Lung (tissue), 12 donors: ENCODE data around the gene PPHLN1. TPM values are rescaled to one million over a fixed set of nuclear protein-coding genes. Genes with fewer than 3 reads are reported as not detected.

Experiments used
- ATAC-seq: fragments of 200-7000 bp; cut with Tn5 transposase; one replicate; pipeline ENCODE4 v1.9.1; 2020; ENCODE audit warnings: moderate number of reproducible peaks; ENCODE audit not compliant: insufficient read depth, low FRiP score
- DNase-seq, 3 donors: peaks; one replicate each; pipeline ENCODE4 v3.0.0-alpha.2; 2013 to 2017
- H3K27ac ChIP-seq, 2 donors: one replicate each; pipeline ENCODE4 v1.5.1; 2013; ENCODE audit warnings: mild to moderate bottlenecking in 2 of 2, moderate library complexity in 2 of 2, control low read depth in 1 of 2, inconsistent platforms in 1 of 2, low read depth in 1 of 2, low read length in 1 of 2
- H3K27me3 ChIP-seq, 3 donors: one replicate each; pipeline ENCODE4 v1.5.1; 2013; ENCODE audit warnings: low read length in 2 of 3; ENCODE audit not compliant: control insufficient read depth in 3 of 3, insufficient read depth in 3 of 3
- H3K36me3 ChIP-seq, 4 donors: one replicate each; pipeline ENCODE4 v1.5.1; 2013; ENCODE audit warnings: low read length in 4 of 4, mild to moderate bottlenecking in 1 of 4, moderate library complexity in 1 of 4; ENCODE audit not compliant: control insufficient read depth in 4 of 4, insufficient read depth in 4 of 4
- H3K4me1 ChIP-seq, 5 donors: one replicate each; pipeline ENCODE4 v1.5.1; 2013; ENCODE audit warnings: low read length in 5 of 5, mild to moderate bottlenecking in 2 of 5, moderate library complexity in 1 of 5; ENCODE audit not compliant: control insufficient read depth in 5 of 5, insufficient read depth in 5 of 5
- H3K4me3 ChIP-seq: one replicate; pipeline ENCODE4 v1.5.1; 2013; ENCODE audit warnings: mild to moderate bottlenecking, control low read depth, moderate library complexity
- H3K9ac ChIP-seq, 2 donors: one replicate each; pipeline ENCODE4 v1.5.1; 2013; ENCODE audit warnings: low read length in 2 of 2, control low read depth in 1 of 2; ENCODE audit not compliant: insufficient read depth in 1 of 2
- H3K9me3 ChIP-seq, 4 donors: one replicate each; pipeline ENCODE4 v1.5.1; 2013; ENCODE audit warnings: low read length in 3 of 4, mild to moderate bottlenecking in 1 of 4, moderate library complexity in 1 of 4; ENCODE audit not compliant: control insufficient read depth in 4 of 4, insufficient read depth in 3 of 4
- WGBS, 2 donors: extraction: QIAGEN DNeasy Blood & Tissue Kit; methylation state at CpG; one replicate each; pipeline ENCODE4 v1.1.7; 2013; 5-methylcytosine and 5-hydroxymethylcytosine counted together
- polyA plus RNA-seq, 2 donors: library from polyadenylated mRNA; stranded (reverse); fragments of 200-250 nt; gene quantifications; one replicate each; pipeline ENCODE4 v1.2.1, GENCODE V29; 2013
- total RNA-seq, 2 donors: library from RNA; depleted of rRNA in 1 of 2; stranded (reverse); fragments of >200 nt in 1 of 2; gene quantifications; one replicate each; pipeline ENCODE4 v1.2.1, GENCODE V29; 2014 to 2021
- TF ChIP-seq, protein P1 (sequence below): IDR thresholded peaks from 2 replicates; pipeline ENCODE4 v1.5.1; 2012; ENCODE audit warnings: mild to moderate bottlenecking; ENCODE audit errors: control extremely low read depth, extremely low read depth
- donor health status: control.
- donor health status: control.
- donor health status: Bipolar disorder and iron deficiency.
- donor health status: healthy.
- donor health status: DM: yes; HTN: yes; CAD: no.

Gene PPHLN1
- total and polyA plus RNA-seq, 4 donors = 26.5 to 72.5 (median 34.3) TPM

DNA sequence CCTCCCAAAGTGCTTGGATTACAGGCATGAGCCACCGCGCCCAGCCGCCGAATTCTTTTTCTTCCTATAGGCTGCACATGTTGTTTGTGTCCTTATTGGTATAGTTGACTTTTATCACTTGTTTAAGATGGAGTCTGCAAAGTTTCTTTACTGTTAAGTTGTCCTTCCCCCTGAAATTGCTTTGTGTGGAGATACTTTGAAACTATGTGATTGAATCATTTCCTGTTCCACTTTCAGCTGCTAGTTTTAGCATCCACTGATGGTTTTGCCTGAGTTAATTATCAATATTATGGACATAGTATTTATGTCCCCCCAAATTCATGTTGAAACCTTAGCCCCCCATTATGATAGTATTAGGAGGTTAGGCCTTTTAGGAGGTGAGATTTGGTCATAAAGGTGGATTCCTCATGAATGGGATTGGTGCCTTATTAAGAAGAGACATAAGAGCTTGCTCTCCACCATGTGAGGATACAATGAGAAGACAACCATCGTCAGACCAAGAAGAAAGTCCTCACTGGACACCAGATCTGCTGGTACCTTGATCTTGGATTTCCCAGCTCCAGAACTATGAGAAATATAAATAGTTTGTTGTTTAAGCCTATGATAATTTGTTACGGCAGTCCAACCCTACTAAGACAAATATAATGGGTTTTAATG lies 34.9 kb downstream of the PPHLN1 start:
- no peak overlapping the region for H3K4me3 ChIP-seq
- H3K27me3 ChIP-seq = no peaks in the 10 kb centered on the region
- ATAC-seq = no peak
- 91 to 100% methylated on average over 6 of the region's 6 CpGs for WGBS, 2 donors
- DNase-seq = no peak
- TF ChIP-seq, protein P1, sequence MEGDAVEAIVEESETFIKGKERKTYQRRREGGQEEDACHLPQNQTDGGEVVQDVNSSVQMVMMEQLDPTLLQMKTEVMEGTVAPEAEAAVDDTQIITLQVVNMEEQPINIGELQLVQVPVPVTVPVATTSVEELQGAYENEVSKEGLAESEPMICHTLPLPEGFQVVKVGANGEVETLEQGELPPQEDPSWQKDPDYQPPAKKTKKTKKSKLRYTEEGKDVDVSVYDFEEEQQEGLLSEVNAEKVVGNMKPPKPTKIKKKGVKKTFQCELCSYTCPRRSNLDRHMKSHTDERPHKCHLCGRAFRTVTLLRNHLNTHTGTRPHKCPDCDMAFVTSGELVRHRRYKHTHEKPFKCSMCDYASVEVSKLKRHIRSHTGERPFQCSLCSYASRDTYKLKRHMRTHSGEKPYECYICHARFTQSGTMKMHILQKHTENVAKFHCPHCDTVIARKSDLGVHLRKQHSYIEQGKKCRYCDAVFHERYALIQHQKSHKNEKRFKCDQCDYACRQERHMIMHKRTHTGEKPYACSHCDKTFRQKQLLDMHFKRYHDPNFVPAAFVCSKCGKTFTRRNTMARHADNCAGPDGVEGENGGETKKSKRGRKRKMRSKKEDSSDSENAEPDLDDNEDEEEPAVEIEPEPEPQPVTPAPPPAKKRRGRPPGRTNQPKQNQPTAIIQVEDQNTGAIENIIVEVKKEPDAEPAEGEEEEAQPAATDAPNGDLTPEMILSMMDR = no peak
- H3K4me1 ChIP-seq = peaks cover 0 to 10% (median 0%) of the 10 kb centered on the region in 5 donors
- H3K9me3 ChIP-seq = no peaks in the 10 kb centered on the region
- no peak overlapping the region for H3K9ac ChIP-seq
- H3K36me3 ChIP-seq = peaks cover 2 to 5% (median 3%) of the 10 kb centered on the region in 4 donors
- H3K27ac ChIP-seq = no peak overlapping the region

DNA sequence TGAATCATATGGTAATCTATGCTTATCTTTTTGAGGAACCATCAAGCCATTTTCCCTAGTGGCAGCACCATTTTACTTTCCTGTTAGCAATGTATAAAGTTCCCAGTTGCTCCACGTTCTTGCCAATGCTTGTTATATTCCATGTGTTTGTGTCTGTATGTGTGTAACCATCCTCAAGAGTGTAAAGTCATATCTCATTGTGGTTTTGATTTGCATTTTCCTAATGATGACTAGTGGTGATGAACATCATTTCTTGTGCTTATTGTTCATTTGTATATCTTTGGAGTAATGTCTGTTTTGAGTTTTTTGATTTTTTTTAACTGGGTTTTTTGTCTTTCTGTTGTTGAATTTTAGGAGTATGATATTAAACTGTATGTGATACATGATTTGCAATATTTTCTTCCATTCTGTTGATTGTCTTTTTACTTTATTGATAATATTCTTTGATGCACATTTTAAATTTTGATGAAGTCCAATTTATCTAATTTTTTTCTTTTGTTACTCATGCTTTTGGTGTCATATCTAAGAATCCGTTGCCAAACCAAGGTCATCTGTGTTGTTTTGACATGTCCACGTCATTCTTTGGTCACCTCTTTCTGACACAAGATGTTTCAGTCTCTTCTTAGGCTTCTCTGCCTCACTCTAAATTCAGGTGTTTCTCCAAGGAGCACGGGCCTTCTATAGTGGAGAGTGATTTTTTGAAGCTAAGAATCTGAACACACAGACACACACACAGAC lies 36.1 kb downstream of the PPHLN1 start:
- 77 to 90% methylated on average over 4 of the region's 4 CpGs for WGBS, 2 donors
- H3K27me3 ChIP-seq = no peaks in the 10 kb centered on the region
- H3K4me1 ChIP-seq = peaks cover 0 to 10% (median 0%) of the 10 kb centered on the region in 5 donors
- H3K9ac ChIP-seq = no peak overlapping the region
- H3K9me3 ChIP-seq = no peaks in the 10 kb centered on the region
- H3K27ac ChIP-seq = no peak overlapping the region
- TF ChIP-seq, protein P1 = no peak
- no peak overlapping the region for H3K4me3 ChIP-seq
- no peak for DNase-seq
- no peak for ATAC-seq
- H3K36me3 ChIP-seq = peaks cover 0 to 3% (median 0%) of the 10 kb centered on the region in 4 donors

DNA sequence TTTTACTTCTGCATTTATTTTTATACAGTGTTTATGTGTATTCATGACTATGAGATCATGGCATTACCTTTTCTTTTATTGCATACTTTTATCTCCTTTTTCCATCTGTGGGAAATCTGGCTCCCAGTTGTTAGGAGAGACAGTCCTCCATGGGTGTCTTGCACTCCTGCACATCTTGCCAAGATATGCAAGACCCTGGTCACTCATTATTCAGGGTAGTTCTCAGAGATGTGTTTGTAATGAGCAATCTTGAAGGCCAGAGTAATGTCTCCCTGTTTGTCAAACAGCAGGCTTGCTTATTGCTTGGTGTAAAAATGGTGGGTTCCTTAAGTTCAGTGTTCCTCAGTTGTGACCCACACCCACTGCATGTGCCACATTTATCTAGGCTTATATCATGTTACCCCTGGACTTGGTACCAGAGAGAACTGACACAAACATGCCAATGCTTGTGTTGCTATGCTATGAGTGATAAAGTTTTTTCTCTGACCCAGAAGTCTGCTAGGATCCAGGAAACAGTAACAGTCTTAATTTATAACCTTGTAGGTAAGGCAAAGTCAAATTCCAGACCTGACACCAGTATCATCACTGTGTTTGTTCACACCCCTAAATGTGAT lies 36.8 kb downstream of the PPHLN1 start:
- no peak for DNase-seq

More for the DNA sequence above, 36.8 kb downstream of the PPHLN1 start:
- Histone ChIP-seq H3K4me1 (peaks cover 0 to 10% (median 0%) of the 10 kb centered on the region in 5 donors), H3K4me3 (no peak overlapping the region), H3K9ac (no peak overlapping the region), H3K9me3 (no peaks in the 10 kb centered on the region), H3K27me3 (no peaks in the 10 kb centered on the region), H3K36me3 (peaks cover 0 to 3% (median 0%) of the 10 kb centered on the region in 4 donors), H3K27ac (no peak overlapping the region)
- TF ChIP-seq, protein P1 = no peak
- no peak for ATAC-seq
